Activated naive CD4-positive, alpha-beta T cell treated with anti-CD3 and anti-CD28 coated beads for 36 hours (primary cell): Measurements from ENCODE around the gene KLF1. TPM values are rescaled to one million over a fixed set of nuclear protein-coding genes. Genes with fewer than 3 reads are reported as not detected.

Source experiments
- CTCF ChIA-PET: fragments of 350-600 bp; sonication (Branson Sonifier 250); formaldehyde crosslinking; loops from one replicate; lab custom pipeline; 2021; ENCODE audit warnings: antibody characterized with exemption; lab: Charles Lee
- DNase-seq: peaks from one replicate; pipeline ENCODE4 v3.0.0-alpha.2; 2020
- H3K27ac Mint-ChIP-seq: one replicate; pipeline ENCODE4 v1.8.0; 2021; ENCODE audit warnings: mild to moderate bottlenecking, mixed read lengths
- H3K27me3 Mint-ChIP-seq: one replicate; pipeline ENCODE4 v1.8.0; 2021; ENCODE audit warnings: low read depth, mixed read lengths
- H3K36me3 Mint-ChIP-seq: one replicate; pipeline ENCODE4 v1.8.0; 2021; ENCODE audit warnings: low read depth, mixed read lengths
- H3K4me1 Mint-ChIP-seq: one replicate; pipeline ENCODE4 v1.8.0; 2021; ENCODE audit warnings: low read depth, mixed read lengths
- H3K4me3 Mint-ChIP-seq: one replicate; pipeline ENCODE4 v1.8.0; 2021; ENCODE audit warnings: mild to moderate bottlenecking, moderate library complexity, mixed read lengths
- H3K9me3 Mint-ChIP-seq: one replicate; pipeline ENCODE4 v1.8.0; 2021; ENCODE audit warnings: mixed read lengths
- intact Hi-C: fragments of 100-400 bp; cut with micrococcal nuclease; formaldehyde crosslinking; loops from one replicate; pipeline ENCODE4 v1.15.1; 2023
- microRNA-seq: library from miRNA; unstranded; fragments of <30 nt; microRNA quantifications from one replicate; pipeline ENCODE4 v1.2.0, GENCODE V29; 2022; ENCODE audit warnings: borderline microRNAs expressed, borderline replicate concordance
- total RNA-seq, 2 experiments: library from RNA; stranded (reverse); gene quantifications; one replicate each; pipeline ENCODE4 v1.2.3, GENCODE V29; 2021

Gene KLF1
- total RNA-seq, 2 experiments from 2014 or later, result 0.17 to 0.21 TPM

GRCh38 chr19:12840091-12841079, 46.6 kb downstream of the KLF1 start:
- H3K4me1 Mint-ChIP-seq, result peaks cover 26% of the 10 kb centered on the region
- H3K4me3 Mint-ChIP-seq, result no peak overlapping the region
- intact Hi-C loops, result loop anchor here (1.0 kb wide), 1 partner anchor 65 kb away; the partner anchor contains the start of gene HOOK2
- H3K36me3 Mint-ChIP-seq, result no peaks in the 10 kb centered on the region
- H3K9me3 Mint-ChIP-seq, result no peaks in the 10 kb centered on the region
- H3K27me3 Mint-ChIP-seq, result peaks cover 69% of the 10 kb centered on the region
- peak; percentile 67 for DNase-seq
- CTCF ChIA-PET, result no interaction called here
- no peak overlapping the region for H3K27ac Mint-ChIP-seq

- Mint-ChIP-seq H3K4me1 (peaks cover 31% of the 10 kb centered on the region), H3K36me3 (no peaks in the 10 kb centered on the region), H3K9me3 (no peaks in the 10 kb centered on the region), H3K27me3 (peaks cover 74% of the 10 kb centered on the region), H3K27ac (no peak overlapping the region), H3K4me3 (peak overlapping the region; percentile 51)
- intact Hi-C loops, result no loop called here
- DNase-seq, result peak; percentile 44
- CTCF ChIA-PET, result interaction anchor here (0.6 kb wide), 1 partner anchor 10 kb away, joined by 6 read pairs; no protein-coding TSS in a partner anchor
These were observed 47.9 kb downstream of the KLF1 start for GRCh38 chr19:12838886-12839756.

GRCh38 chr19:12838182-12838885, 48.7 kb downstream of the KLF1 start, which contains the start of gene MAST1:
TSS of gene MAST1 (plus strand) at chr19:12838515. CDS start at chr19:12838573, 58 bp downstream.
- no peaks in the 10 kb centered on the region for H3K9me3 Mint-ChIP-seq
- CTCF ChIA-PET, result interaction anchor here (0.6 to 1.5 kb wide), 3 partner anchors 8 to 73 kb away, joined by 6 read pairs; no protein-coding TSS in a partner anchor
- peak; percentile 58 for DNase-seq
- H3K36me3 Mint-ChIP-seq, result no peaks in the 10 kb centered on the region
- H3K27ac Mint-ChIP-seq, result no peak within 1 kb of the TSS
- H3K27me3 Mint-ChIP-seq, result peaks cover 71% of the 10 kb centered on the region
- intact Hi-C loops, result no loop called here
- peak within 1 kb of the TSS; percentile 59 for H3K4me3 Mint-ChIP-seq
- peaks cover 32% of the 10 kb centered on the region for H3K4me1 Mint-ChIP-seq

GRCh38 chr19:12837225-12837624, 49.8 kb downstream of the KLF1 start:
- Mint-ChIP-seq H3K27me3 (peaks cover 72% of the 10 kb centered on the region), H3K4me1 (peaks cover 39% of the 10 kb centered on the region), H3K9me3 (no peaks in the 10 kb centered on the region), H3K36me3 (no peaks in the 10 kb centered on the region), H3K4me3 (no peak overlapping the region), H3K27ac (no peak overlapping the region)
- CTCF ChIA-PET, result interaction anchor here (0.6 to 1.5 kb wide), 9 partner anchors 10 to 128 kb away, joined by 3 to 6 read pairs (median 5); no protein-coding TSS in a partner anchor
- intact Hi-C loops, result no loop called here
- DNase-seq, result peak; percentile 22

- Mint-ChIP-seq H3K9me3 (no peaks in the 10 kb centered on the region), H3K4me1 (peaks cover 38% of the 10 kb centered on the region), H3K27me3 (peaks cover 73% of the 10 kb centered on the region), H3K36me3 (no peaks in the 10 kb centered on the region), H3K27ac (no peak overlapping the region), H3K4me3 (no peak overlapping the region)
- intact Hi-C loops, result no loop called here
- CTCF ChIA-PET, result interaction anchor here (0.8 to 1.3 kb wide), 4 partner anchors 12 to 129 kb away, joined by 3 to 6 read pairs (median 4); no protein-coding TSS in a partner anchor
- no peak for DNase-seq
These were observed 50.5 kb downstream of the KLF1 start for GRCh38 chr19:12836529-12836863.

- Mint-ChIP-seq H3K27ac (no peak overlapping the region), H3K4me3 (no peak overlapping the region), H3K4me1 (peaks cover 27% of the 10 kb centered on the region), H3K9me3 (no peaks in the 10 kb centered on the region), H3K27me3 (peaks cover 69% of the 10 kb centered on the region), H3K36me3 (no peaks in the 10 kb centered on the region)
- intact Hi-C loops, result no loop called here
- CTCF ChIA-PET, result interaction anchor here (1.2 to 2.0 kb wide), 3 partner anchors 12 to 75 kb away, joined by 4 to 5 read pairs (median 4); no protein-coding TSS in a partner anchor
- DNase-seq, result peak; percentile 21
These were observed 51.8 kb downstream of the KLF1 start for GRCh38 chr19:12834976-12835757.

- intact Hi-C loops, result no loop called here
- Mint-ChIP-seq H3K27me3 (peaks cover 69% of the 10 kb centered on the region), H3K36me3 (no peaks in the 10 kb centered on the region), H3K27ac (no peak within 1 kb of the TSS), H3K4me3 (no peak within 1 kb of the TSS), H3K9me3 (no peaks in the 10 kb centered on the region), H3K4me1 (peaks cover 24% of the 10 kb centered on the region)
- DNase-seq, result no peak
- CTCF ChIA-PET, result interaction anchor here (1.2 to 2.0 kb wide), 3 partner anchors 13 to 74 kb away, joined by 4 to 5 read pairs (median 4); no protein-coding TSS in a partner anchor
These were observed 52.4 kb downstream of the KLF1 start, which contains the start of gene RTBDN for GRCh38 chr19:12834566-12834943. TSS of gene RTBDN (minus strand) at chr19:12834579. CDS start at chr19:12829979, 4,600 bp downstream.

Small RNA genes within 50 kb of the gene (microRNA-seq; reads per million reads assigned to microRNA genes)
- gene MIR5695, result not detected
- not detected for gene MIR6794

Other genes with a start within 250 kb of the KLF1 start
- 100 to 1,000 TPM; 120 to 131 TPM for gene MAN2B1, start 220.5 kb downstream of the KLF1 start, total RNA-seq
- gene WDR83, start 220.4 kb downstream of the KLF1 start, total RNA-seq, result 10 to 100 TPM; 14.9 to 16.2 TPM
- gene DHPS, start 205.3 kb downstream of the KLF1 start, total RNA-seq, result 100 to 1,000 TPM; 131 to 149 TPM
- not detected for gene GNG14, start 199.2 kb downstream of the KLF1 start, total RNA-seq
- gene FBXW9, start 190.6 kb downstream of the KLF1 start, total RNA-seq, result 1 to 10 TPM; 7.2 to 8.7 TPM
- 10 to 100 TPM; 80.7 to 81.1 TPM for gene TNPO2, start 163.3 kb downstream of the KLF1 start, total RNA-seq
- gene TRIR, start 152.5 kb downstream of the KLF1 start, total RNA-seq, result 100 to 1,000 TPM; 119 to 126 TPM
- gene GET3, start 149.7 kb downstream of the KLF1 start, total RNA-seq, result 10 to 100 TPM; 47.7 TPM
- gene BEST2, start 135.4 kb downstream of the KLF1 start, total RNA-seq, result not detected
- 10 to 100 TPM; 14.0 to 14.9 TPM for gene HOOK2, start 111.6 kb downstream of the KLF1 start, total RNA-seq
- 100 to 1,000 TPM; 292 to 296 TPM for gene JUNB, start 95.7 kb downstream of the KLF1 start, total RNA-seq
- gene PRDX2, start 85.4 kb downstream of the KLF1 start, total RNA-seq, result 100 to 1,000 TPM; 237 to 249 TPM
- gene THSD8, start 85.1 kb downstream of the KLF1 start, total RNA-seq, result 10 to 100 TPM; 41.4 to 43.2 TPM
- gene RNASEH2A, start 80.6 kb downstream of the KLF1 start, total RNA-seq, result 10 to 100 TPM; 54.8 to 55.6 TPM
- not detected for gene RTBDN, start 52.6 kb downstream of the KLF1 start, total RNA-seq
- 1 to 10 TPM; 1.2 to 1.5 TPM for gene MAST1, start 48.7 kb downstream of the KLF1 start, total RNA-seq
- gene DNASE2, start 5.8 kb downstream of the KLF1 start, total RNA-seq, result 10 to 100 TPM; 30.9 to 31.6 TPM
- 10 to 100 TPM; 36.3 to 38.3 TPM for gene GCDH, start 4.0 kb upstream of the KLF1 start, total RNA-seq
- gene SYCE2, start 32.1 kb upstream of the KLF1 start, total RNA-seq, result 1 to 10 TPM; 3.4 to 5.4 TPM
- gene FARSA, start 46.5 kb upstream of the KLF1 start, total RNA-seq, result 10 to 100 TPM; 77.9 to 82.8 TPM
- 100 to 1,000 TPM; 407 to 431 TPM for gene CALR, start 51.4 kb upstream of the KLF1 start, total RNA-seq
- gene RAD23A, start 58.7 kb upstream of the KLF1 start, total RNA-seq, result 100 to 1,000 TPM; 219 to 223 TPM
- gene GADD45GIP1, start 70.0 kb upstream of the KLF1 start, total RNA-seq, result 10 to 100 TPM; 27.4 to 28.6 TPM
- gene DAND5, start 82.4 kb upstream of the KLF1 start, total RNA-seq, result not detected
- 1 to 10 TPM; 6.2 to 6.4 TPM for gene NFIX, start 108.3 kb upstream of the KLF1 start, total RNA-seq
- 1 to 10 TPM; 1.8 to 2.2 TPM for gene LYL1, start 215.7 kb upstream of the KLF1 start, total RNA-seq
- gene TRMT1, start 229.5 kb upstream of the KLF1 start, total RNA-seq, result 10 to 100 TPM; 55.8 to 59.6 TPM
- 10 to 100 TPM; 41.3 to 45.0 TPM for gene NACC1, start 231.1 kb upstream of the KLF1 start, total RNA-seq